GM12874 (cell line): ENCODE data around the gene FNIP1.

Experiments used
- TF ChIP-seq, protein P1 (sequence below): IDR thresholded peaks from 2 replicates; pipeline ENCODE4 v1.5.1; 2011; ENCODE audit warnings: low read depth, mild to moderate bottlenecking, control low read depth, low read length, moderate library complexity; ENCODE audit not compliant: insufficient read depth

The FNIP1 gene

DNA sequence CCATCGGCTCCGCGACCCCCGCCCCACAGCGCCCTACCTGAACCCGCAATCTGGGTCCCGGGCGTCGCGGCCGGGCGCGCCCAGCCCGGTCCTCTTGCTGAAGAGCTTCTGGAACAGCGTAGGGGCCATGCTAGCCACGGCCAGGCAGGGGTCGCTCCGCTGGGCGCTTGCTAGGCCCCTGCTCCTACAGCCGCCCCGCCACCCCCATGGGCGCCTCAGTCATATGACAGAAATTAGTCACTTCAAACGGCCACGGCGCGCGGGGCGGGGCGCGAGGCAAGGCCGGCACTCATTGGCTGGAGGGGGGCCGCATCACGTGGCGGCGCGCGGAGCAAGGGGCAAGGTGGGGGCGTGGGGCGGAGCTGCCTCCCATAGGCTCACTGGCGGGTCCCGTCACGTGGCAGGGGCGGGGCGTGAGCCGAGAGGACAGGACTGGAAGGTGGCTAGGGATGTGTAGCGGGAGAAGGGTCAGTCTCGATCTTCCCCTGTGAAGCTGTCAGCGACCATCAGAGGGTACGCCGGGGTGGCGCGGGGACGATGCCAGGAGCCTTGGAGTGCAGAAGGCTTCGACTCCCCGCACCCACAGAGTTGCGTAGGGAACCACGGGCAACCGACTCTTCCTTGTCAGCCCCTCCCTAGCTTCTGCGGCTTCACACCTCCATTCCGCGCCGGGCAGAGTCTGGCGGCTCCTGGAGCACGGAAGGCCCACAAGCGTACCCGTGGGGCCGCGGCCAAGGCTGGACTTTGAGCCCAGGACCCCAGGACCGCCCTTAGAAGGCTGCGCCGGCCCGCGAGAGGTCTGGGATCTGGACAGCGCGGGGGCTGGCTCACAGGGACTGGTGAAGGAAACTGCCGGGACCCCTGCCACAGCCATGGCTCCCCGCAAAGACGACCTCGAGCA lies at the start of gene FNIP1:
Gene FNIP1 (minus strand): TSS at position 225 of the 901 bp plus-strand sequence. CDS start 96 bp downstream, at position 129.
- TF ChIP-seq, protein P1, sequence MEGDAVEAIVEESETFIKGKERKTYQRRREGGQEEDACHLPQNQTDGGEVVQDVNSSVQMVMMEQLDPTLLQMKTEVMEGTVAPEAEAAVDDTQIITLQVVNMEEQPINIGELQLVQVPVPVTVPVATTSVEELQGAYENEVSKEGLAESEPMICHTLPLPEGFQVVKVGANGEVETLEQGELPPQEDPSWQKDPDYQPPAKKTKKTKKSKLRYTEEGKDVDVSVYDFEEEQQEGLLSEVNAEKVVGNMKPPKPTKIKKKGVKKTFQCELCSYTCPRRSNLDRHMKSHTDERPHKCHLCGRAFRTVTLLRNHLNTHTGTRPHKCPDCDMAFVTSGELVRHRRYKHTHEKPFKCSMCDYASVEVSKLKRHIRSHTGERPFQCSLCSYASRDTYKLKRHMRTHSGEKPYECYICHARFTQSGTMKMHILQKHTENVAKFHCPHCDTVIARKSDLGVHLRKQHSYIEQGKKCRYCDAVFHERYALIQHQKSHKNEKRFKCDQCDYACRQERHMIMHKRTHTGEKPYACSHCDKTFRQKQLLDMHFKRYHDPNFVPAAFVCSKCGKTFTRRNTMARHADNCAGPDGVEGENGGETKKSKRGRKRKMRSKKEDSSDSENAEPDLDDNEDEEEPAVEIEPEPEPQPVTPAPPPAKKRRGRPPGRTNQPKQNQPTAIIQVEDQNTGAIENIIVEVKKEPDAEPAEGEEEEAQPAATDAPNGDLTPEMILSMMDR: no peak

DNA sequence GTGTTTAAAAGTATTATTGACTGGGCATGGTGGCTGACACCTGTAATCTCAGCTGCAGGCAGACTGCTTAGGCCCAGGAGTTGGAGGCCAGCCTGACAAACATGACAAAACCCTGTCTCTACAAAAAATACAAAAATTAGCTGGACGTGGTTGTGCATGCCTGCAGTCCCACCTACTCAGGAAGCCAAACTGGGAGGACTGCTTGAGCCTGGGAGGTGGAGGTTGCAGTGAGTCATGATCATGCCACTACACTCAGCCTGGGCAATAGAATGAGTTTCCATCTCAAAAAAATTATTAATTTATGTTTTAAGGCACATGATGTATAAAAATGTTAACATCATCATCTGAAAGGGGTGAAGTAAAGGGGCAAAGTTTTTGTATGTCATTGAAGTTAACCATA lies 49.7 kb upstream of the FNIP1 start:
- TF ChIP-seq, protein P1: no peak

DNA sequence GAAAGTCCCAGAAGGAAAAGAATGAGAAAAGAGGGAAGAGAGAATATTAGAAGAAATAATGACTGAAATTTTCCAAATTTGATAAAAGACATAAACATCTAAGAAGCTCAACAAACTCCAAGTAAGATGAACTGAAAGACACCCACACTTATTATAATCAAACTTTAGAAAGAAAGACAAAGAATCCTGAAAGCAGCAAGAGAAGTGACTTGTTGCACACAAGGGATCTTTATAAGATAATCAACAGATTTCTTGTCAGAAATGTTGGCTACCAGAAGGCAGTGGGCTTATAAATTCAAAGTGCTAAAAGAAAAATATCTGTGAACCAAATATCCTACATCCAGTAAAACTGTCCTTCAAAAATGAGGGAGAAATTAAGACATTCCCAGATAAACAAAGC lies 49.0 kb upstream of the FNIP1 start:
- TF ChIP-seq, protein P1: no peak

DNA sequence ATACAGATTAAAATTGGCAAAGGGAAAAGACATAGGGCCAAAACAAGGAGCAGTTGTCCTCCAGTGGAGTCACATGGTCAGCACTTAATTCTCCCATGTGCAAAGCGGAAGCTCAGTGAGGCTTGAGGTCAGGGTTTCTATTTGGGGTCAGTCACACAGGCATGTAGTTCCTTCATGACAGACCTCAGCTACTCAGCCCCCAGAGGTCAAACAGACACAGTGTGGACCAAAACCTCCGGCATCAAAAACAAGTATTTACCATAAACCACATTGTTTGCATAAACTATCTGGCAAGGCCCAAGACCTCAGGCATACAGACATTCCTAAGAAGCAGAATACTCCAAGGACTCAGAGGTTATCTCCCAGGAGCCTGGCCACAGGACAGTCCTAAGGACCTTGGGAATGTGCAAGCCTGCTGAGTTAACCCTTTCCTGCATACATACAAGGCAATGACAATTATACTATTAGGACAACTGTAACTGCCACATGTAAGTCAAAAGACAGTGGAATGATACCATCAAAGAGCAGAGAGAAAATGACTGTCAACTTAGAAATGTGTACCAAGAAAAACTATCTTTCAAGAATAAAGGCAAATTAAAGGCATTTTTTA lies 28.7 kb upstream of the FNIP1 start:
- TF ChIP-seq, protein P1: no peak

DNA sequence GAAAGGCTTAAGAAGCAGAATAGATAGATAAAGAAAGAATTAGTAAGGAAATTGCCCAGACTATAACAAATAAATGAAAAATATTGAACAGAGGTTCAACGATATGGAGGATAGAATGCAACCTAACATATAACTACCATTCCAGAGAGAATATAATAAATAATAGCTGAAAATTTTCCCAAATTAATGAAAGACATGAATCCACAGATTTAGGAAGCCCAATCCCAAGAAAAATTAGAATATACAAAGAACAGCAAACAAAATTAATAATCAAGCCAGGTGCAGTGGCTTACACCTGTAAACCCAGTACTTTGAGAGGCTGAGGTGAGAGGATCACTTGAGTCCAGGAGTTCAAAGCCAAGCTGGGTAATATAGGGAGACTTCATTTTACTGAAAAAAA lies 27.8 kb upstream of the FNIP1 start:
- TF ChIP-seq, protein P1: no peak

DNA sequence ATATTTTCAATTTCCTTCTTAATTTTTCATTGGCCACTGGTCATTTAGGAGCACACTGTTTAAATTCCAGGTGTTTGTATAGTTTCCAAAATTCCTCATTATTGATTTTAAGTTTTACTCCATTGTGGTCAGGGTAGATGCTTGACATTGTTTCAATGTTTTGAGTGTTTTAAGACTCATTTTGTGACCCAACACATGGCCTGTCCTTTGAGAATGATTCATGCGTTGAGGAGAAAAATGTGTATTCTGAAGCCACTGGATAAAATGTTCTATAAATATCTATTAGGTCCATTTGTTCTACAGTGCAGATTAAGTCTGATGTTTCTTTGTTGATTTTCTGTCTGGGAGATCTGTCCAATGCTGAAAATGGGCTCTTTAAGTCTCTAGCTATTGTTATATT lies 24.4 kb upstream of the FNIP1 start:
- TF ChIP-seq, protein P1: no peak

DNA sequence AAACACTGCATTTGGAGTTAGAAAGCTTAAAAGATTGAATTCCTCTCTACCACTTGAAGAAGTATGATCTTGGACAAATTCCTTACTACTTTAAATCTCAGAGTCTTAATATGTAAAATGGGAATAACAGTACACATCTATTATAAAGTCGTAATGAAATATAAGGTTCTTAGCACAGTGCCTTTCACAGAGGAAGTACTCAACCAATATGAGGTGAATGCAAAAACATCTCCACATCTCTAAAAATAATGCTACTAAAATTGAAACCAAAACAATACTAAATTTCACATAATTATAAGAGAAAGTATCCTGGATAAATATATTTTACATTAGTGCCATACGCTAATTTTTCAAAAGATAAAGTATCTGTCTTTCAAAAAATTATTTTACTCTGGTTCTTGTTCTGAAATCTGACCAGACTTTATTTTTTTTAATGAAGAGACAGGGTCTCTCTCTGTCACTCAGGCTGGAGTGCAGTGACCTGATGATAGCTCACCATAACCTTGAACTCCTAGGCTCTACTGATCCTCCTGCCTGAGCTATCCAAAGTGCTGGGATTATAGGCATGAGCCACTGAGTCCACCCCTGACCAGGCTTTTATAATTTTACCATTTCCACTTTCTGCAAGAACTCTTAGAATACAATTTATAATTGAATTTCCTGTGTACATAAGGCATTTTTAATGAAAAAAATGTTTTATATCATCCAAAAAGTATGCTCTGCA lies 21.3 kb upstream of the FNIP1 start:
- TF ChIP-seq, protein P1: no peak
